Activated B cell treated with CpG ODN at 0.5 μM for 24 hours (primary cell): ENCODE data around the gene GRID2IP. TPM values are rescaled to one million over a fixed set of nuclear protein-coding genes. Genes with fewer than 3 reads are reported as not detected.
"Not testable (repeated sequence)": the region's sequence is repeated elsewhere in the genome, so short reads cannot be mapped to it uniquely, and the experiment has no call there.

ENCODE experiments used
- ATAC-seq: fragments of 200-7000 bp; cut with Tn5 transposase; one replicate; pipeline ENCODE4 v1.10.0; 2021; ENCODE audit warnings: low read depth, mild to moderate bottlenecking, moderate library complexity
- CTCF ChIA-PET: fragments of 350-600 bp; sonication (Branson Sonifier 250); formaldehyde crosslinking; loops from one replicate; lab custom pipeline; 2021; ENCODE audit warnings: antibody characterized with exemption; lab: Charles Lee
- POLR2A ChIA-PET: fragments of 350-600 bp; sonication (Branson Sonifier 250); formaldehyde crosslinking; loops from one replicate; lab custom pipeline; 2021; ENCODE audit warnings: antibody characterized with exemption; lab: Charles Lee
- DNase-seq: peaks from one replicate; pipeline ENCODE4 v3.0.0; 2022
- H3K27ac Mint-ChIP-seq: one replicate; pipeline ENCODE4 v1.8.0; 2020; ENCODE audit warnings: mixed read lengths
- H3K27me3 Mint-ChIP-seq: one replicate; pipeline ENCODE4 v1.8.0; 2021; ENCODE audit warnings: mixed read lengths
- H3K36me3 Mint-ChIP-seq: one replicate; pipeline ENCODE4 v1.8.0; 2021; ENCODE audit warnings: low read depth, mixed read lengths
- H3K4me1 Mint-ChIP-seq: one replicate; pipeline ENCODE4 v1.8.0; 2021; ENCODE audit warnings: mixed read lengths
- H3K4me3 Mint-ChIP-seq: one replicate; pipeline ENCODE4 v1.8.0; 2020; ENCODE audit warnings: mild to moderate bottlenecking, mixed read lengths
- H3K9me3 Mint-ChIP-seq: one replicate; pipeline ENCODE4 v1.8.0; 2020; ENCODE audit warnings: mixed read lengths
- CTCF ChIP-seq: fragments of 200-600 bp; IDR thresholded peaks from one replicate; pipeline ENCODE4 v1.8.0; 2022; ENCODE audit warnings: antibody characterized with exemption, mild to moderate bottlenecking
- intact Hi-C: fragments of 100-400 bp; cut with micrococcal nuclease; formaldehyde crosslinking; loops from one replicate; pipeline ENCODE4 v1.15.1; 2024
- total RNA-seq: library from RNA; stranded (reverse); gene quantifications from 2 replicates; pipeline ENCODE4 v1.2.3, GENCODE V29; 2022

GRID2IP gene
- total RNA-seq, 1 donor from 2014 or later = 1.3 TPM

GRCh38 chr7:6476596-6477317 lies 74.5 kb downstream of the GRID2IP start:
- POLR2A ChIA-PET = interaction anchor here (0.6 kb wide), 2 partner anchors 24 to 29 kb away, joined by 4 to 8 read pairs; partner anchors contain the start of gene DAGLB
- intact Hi-C loops = no loop called here
- Mint-ChIP-seq H3K4me3 (peak overlapping the region; percentile 11), H3K27me3 (no peaks in the 10 kb centered on the region), H3K4me1 (peaks cover 60% of the 10 kb centered on the region), H3K36me3 (peaks cover 49% of the 10 kb centered on the region), H3K27ac (peak overlapping the region; percentile 24), H3K9me3 (no peaks in the 10 kb centered on the region)
- CTCF ChIA-PET = no interaction called here
- DNase-seq (no peak), ATAC-seq (peak; percentile 60)
- no peak for TF ChIP-seq CTCF

- POLR2A ChIA-PET = interaction anchor here (0.5 kb wide), 1 partner anchor 406 kb away, joined by 3 read pairs; no protein-coding TSS in a partner anchor
- H3K27me3 Mint-ChIP-seq = no peaks in the 10 kb centered on the region
- no peaks in the 10 kb centered on the region for H3K9me3 Mint-ChIP-seq
- intact Hi-C loops = no loop called here
- TF ChIP-seq CTCF = no peak
- CTCF ChIA-PET = no interaction called here
- H3K4me3 Mint-ChIP-seq = no peak overlapping the region
- ATAC-seq (no peak), DNase-seq (no peak)
- H3K36me3 Mint-ChIP-seq = peaks cover 43% of the 10 kb centered on the region
- no peak overlapping the region for H3K27ac Mint-ChIP-seq
- H3K4me1 Mint-ChIP-seq = peaks cover 50% of the 10 kb centered on the region
Measured at GRCh38 chr7:6475433-6476186, 75.7 kb downstream of the GRID2IP start.

GRCh38 chr7:6465862-6466261 lies 85.4 kb downstream of the GRID2IP start:
- Mint-ChIP-seq H3K4me1 (peaks cover 4% of the 10 kb centered on the region), H3K9me3 (no peaks in the 10 kb centered on the region), H3K4me3 (no peak overlapping the region), H3K27me3 (no peaks in the 10 kb centered on the region), H3K36me3 (peaks cover 81% of the 10 kb centered on the region), H3K27ac (no peak overlapping the region)
- intact Hi-C loops = no loop called here
- ChIA-PET CTCF (no interaction called here), POLR2A (no interaction called here)
- DNase-seq (no peak), ATAC-seq (no peak)
- no peak for TF ChIP-seq CTCF

- POLR2A ChIA-PET, H3K4me1 Mint-ChIP-seq, intact Hi-C loops, H3K27me3 Mint-ChIP-seq, DNase-seq, ATAC-seq, CTCF ChIA-PET, H3K9me3 Mint-ChIP-seq, H3K4me3 Mint-ChIP-seq, H3K27ac Mint-ChIP-seq: not testable (repeated sequence)
- peaks cover 67% of the 10 kb centered on the region for H3K36me3 Mint-ChIP-seq
Measured at GRCh38 chr7:6463609-6464008, 87.7 kb downstream of the GRID2IP start.

- POLR2A ChIA-PET = interaction anchor here (0.7 kb wide), 1 partner anchor 8 kb away, joined by 4 read pairs; no protein-coding TSS in a partner anchor
- intact Hi-C loops = no loop called here
- TF ChIP-seq CTCF = no peak
- H3K9me3 Mint-ChIP-seq = no peaks in the 10 kb centered on the region
- peaks cover 4% of the 10 kb centered on the region for H3K4me1 Mint-ChIP-seq
- no peak overlapping the region for H3K4me3 Mint-ChIP-seq
- ATAC-seq = no peak
- no peaks in the 10 kb centered on the region for H3K27me3 Mint-ChIP-seq
- H3K36me3 Mint-ChIP-seq = peaks cover 51% of the 10 kb centered on the region
- no peak overlapping the region for H3K27ac Mint-ChIP-seq
- DNase-seq = no peak
- CTCF ChIA-PET = no interaction called here
Measured at GRCh38 chr7:6461946-6462550, 89.2 kb downstream of the GRID2IP start.
